ENCODE measurements around the gene WHRN.

The WHRN gene

GRCh38 chr9:114470581-114470980 is 34.7 kb downstream of the WHRN start:
- no peak for DNase-seq (ENCODE audit: low spot score)

GRCh38 chr9:114470121-114470520 is 35.2 kb downstream of the WHRN start:
- no peak for DNase-seq (ENCODE audit: low spot score)

GRCh38 chr9:114469091-114469853 is 36.0 kb downstream of the WHRN start:
- no peak for DNase-seq (ENCODE audit: low spot score)

DNA sequence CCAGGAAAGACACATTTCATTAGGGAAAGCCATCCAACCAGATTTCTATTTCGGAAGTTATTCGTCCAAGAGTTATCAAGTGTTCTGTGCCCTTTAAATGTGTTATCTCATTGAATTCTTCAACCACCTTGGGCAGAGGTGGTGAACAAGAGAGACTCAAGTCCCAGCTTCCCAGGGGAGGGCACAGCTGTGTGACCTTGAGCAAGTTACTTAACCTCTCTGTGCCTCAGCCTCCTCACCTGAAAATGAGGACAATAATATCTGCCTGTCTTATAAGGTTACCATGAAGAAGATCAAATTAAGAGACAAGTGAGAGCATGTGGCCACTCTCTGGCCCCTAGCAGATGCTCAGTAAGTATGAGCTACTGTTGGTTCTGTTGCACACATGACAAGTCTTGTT is 37.4 kb downstream of the WHRN start:
- DNase-seq (ENCODE audit: low spot score): no peak

GRCh38 chr9:114467226-114467750 is 38.0 kb downstream of the WHRN start:
- DNase-seq (ENCODE audit: low spot score): no peak

DNA sequence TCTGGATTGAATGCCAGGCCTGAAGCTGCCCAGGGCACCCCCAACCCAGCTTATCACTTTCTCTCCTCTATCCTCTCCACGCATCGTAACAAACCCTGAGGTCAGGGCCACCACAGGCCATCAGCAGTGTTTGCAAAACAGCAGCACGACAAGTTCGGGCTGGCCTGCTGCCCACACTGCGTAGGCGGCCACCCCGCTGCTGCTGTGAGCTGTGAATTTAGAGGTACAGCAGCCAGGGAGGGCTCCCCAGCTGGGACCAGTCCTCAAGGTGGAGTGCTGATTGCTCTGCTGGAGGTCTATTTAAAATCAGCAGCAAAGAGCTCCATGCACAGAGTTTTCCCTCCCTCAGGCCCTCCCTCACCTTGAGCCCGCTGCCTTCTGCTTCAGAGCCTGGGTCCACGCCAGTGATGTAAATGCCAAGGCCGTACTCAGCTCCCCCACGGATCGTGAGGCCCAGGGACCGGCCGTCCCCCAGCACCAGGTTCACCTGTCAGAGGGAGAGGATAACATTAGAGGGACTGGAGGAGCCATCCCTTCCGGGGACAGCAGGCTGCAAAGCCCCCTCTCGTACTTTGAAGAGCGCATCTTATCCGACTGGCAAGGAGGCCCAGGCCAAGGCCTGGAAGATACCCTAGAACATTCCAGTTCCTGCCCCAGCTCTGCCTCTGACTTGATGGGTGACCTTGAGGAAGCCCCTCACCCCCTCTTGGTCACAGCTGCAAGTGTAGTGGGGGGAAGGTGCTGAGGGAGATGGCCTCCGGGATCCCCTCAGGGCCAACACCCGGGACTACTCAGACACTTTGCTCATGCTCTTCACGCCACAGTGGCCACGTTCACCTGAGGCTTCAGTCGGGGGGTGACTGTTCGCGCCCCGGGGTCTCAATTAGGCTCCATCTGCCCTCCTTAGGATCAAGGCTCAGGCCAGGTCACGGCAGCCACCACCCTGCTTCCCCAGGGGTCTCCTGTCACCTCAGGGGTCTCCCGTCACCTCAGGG is 39.1 kb downstream of the WHRN start:
- DNase-seq (ENCODE audit: low spot score): no peak

- no peak for DNase-seq (ENCODE audit: low spot score)
Measured at GRCh38 chr9:114465417-114465816, 39.9 kb downstream of the WHRN start.

GRCh38 chr9:114464281-114465051 is 40.8 kb downstream of the WHRN start:
- DNase-seq (ENCODE audit: low spot score): no peak

GRCh38 chr9:114462791-114463190 is 42.5 kb downstream of the WHRN start:
- no peak for DNase-seq (ENCODE audit: low spot score)

GRCh38 chr9:114461468-114461867 is 43.8 kb downstream of the WHRN start:
- DNase-seq (ENCODE audit: low spot score): no peak

DNA sequence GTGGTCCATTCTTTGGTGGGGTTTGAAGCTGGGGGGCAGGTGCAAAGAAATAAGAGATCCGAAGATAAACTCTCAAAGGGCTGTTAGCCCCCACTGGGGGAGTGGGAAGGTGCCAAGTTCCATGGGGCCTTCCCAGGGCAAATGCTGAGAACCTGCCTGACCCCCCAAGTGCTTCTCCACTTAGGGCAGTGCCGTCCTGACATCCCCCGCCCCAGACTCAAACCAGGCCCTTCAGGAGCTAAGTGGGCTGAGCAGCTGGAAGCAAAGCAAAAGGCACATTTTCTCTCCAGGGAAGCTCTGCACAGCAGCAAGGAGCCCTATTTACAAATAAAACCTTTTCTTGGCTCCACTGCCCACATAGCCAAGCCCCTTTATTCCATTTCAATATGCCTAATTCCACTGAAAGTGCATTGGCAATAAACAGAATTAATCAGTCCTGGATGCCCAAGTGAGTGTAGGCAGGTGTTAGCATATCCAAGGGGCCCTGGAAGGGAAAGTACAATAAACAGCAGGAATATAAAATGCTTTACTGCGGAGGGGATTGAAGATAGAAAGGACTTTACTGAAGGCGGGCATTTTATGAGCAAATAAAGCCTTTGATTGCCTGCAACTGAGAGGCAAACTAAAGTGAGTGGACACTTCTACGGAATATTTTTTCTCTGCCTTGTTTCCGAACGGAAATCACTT is 44.6 kb downstream of the WHRN start:
- DNase-seq (ENCODE audit: low spot score): no peak

- DNase-seq (ENCODE audit: low spot score): no peak
Measured at GRCh38 chr9:114459464-114459863, 45.8 kb downstream of the WHRN start.

DNA sequence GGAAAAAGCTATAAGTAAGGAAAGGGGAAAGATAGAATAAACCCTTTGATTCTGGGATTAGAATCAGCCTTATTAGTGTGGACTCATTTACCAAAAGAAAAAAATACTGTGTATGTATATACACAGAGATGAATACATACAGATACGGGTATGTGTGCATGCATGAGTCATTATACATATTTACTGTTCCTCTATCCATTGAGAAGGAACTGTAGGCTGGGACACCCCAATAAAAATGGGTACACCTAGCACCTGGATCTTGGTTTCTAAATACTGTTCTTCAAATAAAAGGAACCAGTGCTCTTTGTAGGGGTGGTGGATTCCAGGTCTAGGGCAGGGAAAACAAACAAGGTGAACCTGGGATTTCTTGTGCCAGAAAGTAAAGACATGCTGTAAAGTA is 48.3 kb downstream of the WHRN start:
- no peak for DNase-seq (ENCODE audit: low spot score)

- no peak for DNase-seq (ENCODE audit: low spot score)
Measured at GRCh38 chr9:114454652-114455051, 50.6 kb downstream of the WHRN start.

DNA sequence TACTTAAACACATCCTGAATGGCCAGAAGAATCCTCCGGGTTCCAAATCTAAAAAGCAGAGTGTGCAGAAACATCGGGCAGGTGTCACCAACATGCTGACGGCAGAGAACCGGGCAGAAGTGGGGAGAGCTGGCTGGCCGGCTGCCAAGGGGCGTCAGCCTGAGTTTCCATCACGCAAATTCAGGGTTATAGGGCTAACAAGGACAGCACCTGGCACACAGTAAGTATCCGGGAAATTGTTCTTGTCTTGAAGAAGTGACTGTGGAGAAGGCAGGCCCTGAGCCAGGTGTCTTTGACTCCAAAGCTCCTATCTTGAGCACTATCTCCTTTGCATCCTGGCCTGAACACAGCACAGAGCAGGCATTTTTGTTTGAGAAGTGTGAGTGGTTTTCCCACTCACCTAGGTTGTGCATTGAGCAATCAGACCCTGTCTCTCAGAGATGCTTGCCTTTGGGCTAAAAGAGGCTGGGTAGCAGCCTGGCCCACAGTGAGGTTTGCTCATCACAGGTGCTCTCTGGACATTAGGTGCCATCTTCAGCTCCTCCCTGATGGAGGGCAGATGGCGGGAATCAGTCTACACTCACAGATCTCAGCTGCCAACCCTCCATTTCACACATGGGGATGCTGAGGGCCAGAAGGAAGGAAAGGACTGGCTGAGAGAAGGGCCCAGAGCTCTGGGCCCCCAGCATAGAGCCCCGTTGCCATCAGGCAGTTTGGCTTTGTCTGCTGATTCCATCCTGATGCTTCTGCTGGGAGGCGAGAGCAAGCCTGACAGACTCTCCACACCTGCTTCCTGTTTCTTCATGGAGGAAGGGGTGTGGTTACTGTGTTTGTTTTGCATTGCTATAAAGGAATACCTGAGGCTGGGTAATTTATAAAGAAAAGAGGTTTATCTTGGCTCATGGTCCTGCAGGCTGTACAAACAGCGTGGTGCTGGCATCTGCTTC is 52.8 kb downstream of the WHRN start:
- no peak for DNase-seq (ENCODE audit: low spot score)

DNA sequence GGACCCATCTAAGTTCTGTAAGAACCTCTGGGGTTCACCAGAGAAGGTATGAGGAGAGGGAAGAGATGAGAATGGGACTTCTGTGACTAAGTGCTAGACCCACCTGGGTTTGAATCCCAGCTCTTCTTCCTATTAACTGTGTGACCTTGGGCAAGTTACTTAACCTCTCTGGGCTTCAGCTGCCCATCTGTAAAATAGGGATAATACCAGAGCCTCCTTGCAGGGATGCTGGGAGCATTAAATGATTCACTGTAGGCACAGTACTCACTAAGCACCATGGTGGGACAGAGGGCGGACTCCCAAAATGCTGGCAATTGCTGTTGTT is 53.6 kb downstream of the WHRN start:
- DNase-seq (ENCODE audit: low spot score): no peak

DNA sequence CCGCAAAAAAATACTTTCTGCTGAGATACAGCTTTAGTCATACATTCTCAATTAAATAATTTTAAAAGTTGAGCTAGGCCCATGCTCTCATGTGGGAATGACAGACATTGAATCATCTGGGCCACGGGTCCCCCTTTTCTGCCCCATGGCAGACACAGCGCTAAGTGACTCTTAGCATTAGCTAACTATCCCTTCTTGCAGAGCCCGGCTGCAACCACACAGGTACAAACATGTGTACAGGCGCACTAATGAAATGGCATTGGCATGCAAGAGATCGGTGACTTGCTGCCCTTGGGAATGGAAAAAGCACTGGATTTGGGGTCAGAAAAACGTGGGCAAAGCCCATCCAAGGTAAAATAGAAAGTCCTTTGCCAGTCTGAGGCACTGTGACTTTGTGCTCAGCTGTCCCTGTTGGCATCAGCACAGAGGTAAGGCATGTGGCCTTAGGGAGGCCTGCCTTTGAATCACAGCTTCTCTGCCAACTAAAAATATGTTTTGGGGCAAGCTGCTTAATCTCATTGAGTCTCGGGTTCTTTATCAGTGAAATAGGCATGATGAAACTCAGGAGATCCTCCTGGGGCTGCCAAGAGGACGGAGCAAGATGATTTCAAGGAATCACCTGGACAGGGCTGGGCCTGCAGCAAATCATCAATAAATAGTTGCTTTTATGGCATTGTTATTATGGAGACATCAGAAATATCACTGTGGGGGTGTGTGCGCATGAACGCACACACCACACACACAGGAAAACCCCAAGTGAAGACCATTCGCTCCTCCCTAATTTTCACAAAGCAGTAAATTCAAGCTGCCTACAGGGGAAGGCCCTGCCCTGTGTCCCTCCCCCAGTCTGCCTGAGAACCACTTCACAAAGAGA is 54.2 kb downstream of the WHRN start:
- DNase-seq (ENCODE audit: low spot score): no peak

GRCh38 chr9:114450181-114450580 is 55.1 kb downstream of the WHRN start:
- DNase-seq (ENCODE audit: low spot score): no peak

GRCh38 chr9:114449236-114449635 is 56.0 kb downstream of the WHRN start:
- DNase-seq (ENCODE audit: low spot score): no peak

- DNase-seq (ENCODE audit: low spot score): no peak
Measured at GRCh38 chr9:114448706-114449105, 56.6 kb downstream of the WHRN start.

Data from D341Med (cell line).